GM23338 (cell line): Measurements from ENCODE around the gene PBX3. TPM values are rescaled to one million over a fixed set of nuclear protein-coding genes. Genes with fewer than 3 reads are reported as not detected.

Source experiments
- ATAC-seq: fragments of 200-7000 bp; cut with Tn5 transposase; 3 replicates; pipeline ENCODE4 v1.9.1; 2020
- DNase-seq: peaks from one replicate; pipeline ENCODE4 v3.0.0-alpha.2; 2015; ENCODE audit warnings: low spot score
- H2AFZ ChIP-seq: fragments of 200-600 bp; sonication (generic); 2 replicates; pipeline ENCODE4 v1.8.0; 2016; ENCODE audit warnings: antibody characterized with exemption, mild to moderate bottlenecking, moderate library complexity
- H3F3A ChIP-seq: fragments of 200-600 bp; sonication (generic); replicated peaks from 2 replicates; pipeline ENCODE4 v1.8.0; 2017; ENCODE audit warnings: antibody characterized with exemption, mixed run types, low read depth
- H3K27ac ChIP-seq: fragments of 200-600 bp; sonication (generic); 2 replicates; pipeline ENCODE4 v1.6.1; 2016; ENCODE audit warnings: low read depth
- H3K27me3 ChIP-seq: fragments of 200-600 bp; sonication (generic); 2 replicates; pipeline ENCODE4 v1.8.0; 2016; ENCODE audit warnings: mild to moderate bottlenecking, mixed run types, moderate library complexity; ENCODE audit not compliant: insufficient read depth
- H3K36me3 ChIP-seq: fragments of 200-600 bp; sonication (generic); 2 replicates; pipeline ENCODE4 v1.8.0; 2016; ENCODE audit warnings: mild to moderate bottlenecking; ENCODE audit not compliant: insufficient read depth
- H3K4me1 ChIP-seq: fragments of 200-600 bp; sonication (generic); 2 replicates; pipeline ENCODE4 v1.8.0; 2016; ENCODE audit warnings: mild to moderate bottlenecking, moderate library complexity; ENCODE audit not compliant: insufficient read depth
- H3K4me2 ChIP-seq: fragments of 200-600 bp; sonication (generic); 2 replicates; pipeline ENCODE4 v1.7.1; 2017; ENCODE audit warnings: mixed run types
- H3K4me3 ChIP-seq: fragments of 200-600 bp; sonication (generic); 2 replicates; pipeline ENCODE4 v1.6.1; 2016; ENCODE audit warnings: mixed run types
- H3K79me2 ChIP-seq: fragments of 200-600 bp; sonication (generic); replicated peaks from 2 replicates; pipeline ENCODE4 v1.8.0; 2017; ENCODE audit warnings: mild to moderate bottlenecking; ENCODE audit not compliant: insufficient read depth
- H3K9me2 ChIP-seq: fragments of 200-600 bp; sonication (generic); 2 replicates; pipeline ENCODE4 v1.8.0; 2017; ENCODE audit not compliant: insufficient read depth
- H4K20me1 ChIP-seq: fragments of 200-600 bp; sonication (generic); replicated peaks from 2 replicates; pipeline ENCODE4 v1.8.0; 2017; ENCODE audit warnings: mild to moderate bottlenecking; ENCODE audit not compliant: insufficient read depth
- H3K27ac Mint-ChIP-seq: 2 replicates; pipeline ENCODE4 v1.8.0; 2020; ENCODE audit warnings: inconsistent platforms, mild to moderate bottlenecking, moderate library complexity, mixed read lengths
- H3K27me3 Mint-ChIP-seq: 3 replicates; pipeline ENCODE4 v1.8.0; 2022; ENCODE audit warnings: low read depth, mild to moderate bottlenecking, moderate library complexity, mixed read lengths, inconsistent platforms; ENCODE audit not compliant: insufficient read depth, poor library complexity
- H3K36me3 Mint-ChIP-seq: 3 replicates; pipeline ENCODE4 v1.8.0; 2021; ENCODE audit warnings: low read depth, mild to moderate bottlenecking, inconsistent platforms, moderate library complexity, mixed read lengths
- H3K4me1 Mint-ChIP-seq: 3 replicates; pipeline ENCODE4 v1.8.0; 2020; ENCODE audit warnings: mild to moderate bottlenecking, inconsistent platforms, mixed read lengths
- H3K4me3 Mint-ChIP-seq: 3 replicates; pipeline ENCODE4 v1.8.0; 2021; ENCODE audit warnings: moderate library complexity, mild to moderate bottlenecking, inconsistent platforms, mixed read lengths
- H3K9me3 Mint-ChIP-seq: 3 replicates; pipeline ENCODE4 v1.8.0; 2020; ENCODE audit warnings: moderate library complexity, mild to moderate bottlenecking, inconsistent platforms, mixed read lengths
- CREB1 ChIP-seq: fragments of 250-450 bp; sonication (Bioruptor Pico); IDR thresholded peaks from 2 replicates; pipeline ENCODE4 v1.5.0; 2020; ENCODE audit warnings: low read depth, mild to moderate bottlenecking, moderate library complexity
- CTCF ChIP-seq, 2 experiments: fragments of 200-600 bp in 1 of 2; sonication (generic) in 1 of 2; conservative IDR thresholded peaks; 2 replicates each; pipeline versions ENCODE4 v1.5.1 to v1.6.1; 2016 to 2017; ENCODE audit warnings: antibody characterized with exemption in 2 of 2, low read depth in 2 of 2, mild to moderate bottlenecking in 2 of 2, moderate library complexity in 1 of 2
- ETS1 ChIP-seq: IDR thresholded peaks from 2 replicates; pipeline ENCODE4 v1.6.1; 2016; ENCODE audit warnings: antibody characterized with exemption
- EZH2 ChIP-seq: fragments of 200-600 bp; sonication (generic); IDR thresholded peaks from one replicate; pipeline ENCODE4 v1.8.0; 2017; ENCODE audit warnings: antibody characterized with exemption, mild to moderate bottlenecking, low read depth; ENCODE audit not compliant: unreplicated experiment
- EZH2phosphoT487 ChIP-seq: fragments of 200-600 bp; sonication (generic); IDR thresholded peaks from one replicate; pipeline ENCODE4 v1.8.1; 2018; ENCODE audit warnings: antibody characterized with exemption; ENCODE audit not compliant: unreplicated experiment
- JUNB ChIP-seq: IDR thresholded peaks from one replicate; pipeline ENCODE4 v1.6.1; 2016; ENCODE audit warnings: antibody characterized with exemption; ENCODE audit not compliant: unreplicated experiment
- NANOG ChIP-seq: IDR thresholded peaks from 2 replicates; pipeline ENCODE4 v1.6.1; 2016; ENCODE audit warnings: antibody characterized with exemption, borderline replicate concordance
- POLR2AphosphoS5 ChIP-seq: IDR thresholded peaks from 2 replicates; pipeline ENCODE4 v1.6.1; 2016; ENCODE audit warnings: antibody characterized with exemption, low read depth
- REST ChIP-seq: IDR thresholded peaks from one replicate; pipeline ENCODE4 v1.6.1; 2018; ENCODE audit warnings: antibody characterized with exemption; ENCODE audit not compliant: unreplicated experiment
- STAT1 ChIP-seq: IDR thresholded peaks from one replicate; pipeline ENCODE4 v1.6.1; 2016; ENCODE audit warnings: antibody characterized with exemption; ENCODE audit not compliant: unreplicated experiment
- ZNF114 ChIP-seq: fragments of 250-450 bp; sonication (Bioruptor Pico); IDR thresholded peaks from 2 replicates; pipeline ENCODE4 v1.5.0; 2020; ENCODE audit warnings: mild to moderate bottlenecking, moderate library complexity
- ZNF331 ChIP-seq: fragments of 250-450 bp; sonication (Bioruptor Pico); IDR thresholded peaks from 2 replicates; pipeline ENCODE4 v1.5.0; 2020; ENCODE audit warnings: low read depth, mild to moderate bottlenecking, moderate library complexity
- polyA plus RNA-seq: library from polyadenylated mRNA; unstranded; fragments of >200 nt; fragmentation: Nextera tagmentation; extraction: Ambion mirVana; gene quantifications from 2 replicates; pipeline ENCODE4 v1.2.1, GENCODE V29; 2016
- total RNA-seq: library from RNA; depleted of rRNA; stranded (reverse); fragments of >200 nt; shearing (Covaris generic); gene quantifications from 2 replicates; pipeline ENCODE4 v1.2.3, GENCODE V29; 2014

Gene PBX3
- total and polyA plus RNA-seq, 2 experiments from 2014 or later: 28.9 to 50.5 TPM

GRCh38 chr9:125835655-125836054, 88.5 kb downstream of the PBX3 start:
- H3K27ac ChIP-seq: no peak overlapping the region
- no peak overlapping the region for H3K4me2 ChIP-seq
- H2AFZ ChIP-seq: no peak overlapping the region
- peaks cover 71% of the 10 kb centered on the region for H3K79me2 ChIP-seq
- H3K4me1 ChIP-seq: no peaks in the 10 kb centered on the region
- no peak for TF ChIP-seq ZNF114
- no peak for TF ChIP-seq POLR2AphosphoS5
- TF ChIP-seq EZH2: no peak
- H3K4me1 Mint-ChIP-seq: peaks cover 7% of the 10 kb centered on the region; the same call in 2 of the 3 replicates
- H3K4me3 ChIP-seq: no peak overlapping the region
- ATAC-seq: no peak
- H3K36me3 ChIP-seq: no peaks in the 10 kb centered on the region
- no peaks in the 10 kb centered on the region for H3K9me3 Mint-ChIP-seq
- no peaks in the 10 kb centered on the region for H3K27me3 Mint-ChIP-seq
- H3K9me2 ChIP-seq: no peaks in the 10 kb centered on the region
- no peaks in the 10 kb centered on the region for H3F3A ChIP-seq
- no peaks in the 10 kb centered on the region for H3K27me3 ChIP-seq
- no peak overlapping the region for H3K27ac Mint-ChIP-seq
- H3K36me3 Mint-ChIP-seq: no peaks in the 10 kb centered on the region
- H3K4me3 Mint-ChIP-seq: no peak overlapping the region
- no peak for DNase-seq
- H4K20me1 ChIP-seq: 0 out of 2 replicates have a peak, but pooled peaks cover 3% of the 10 kb centered on the region

GRCh38 chr9:125839317-125839716, 92.1 kb downstream of the PBX3 start:
- Mint-ChIP-seq H3K4me1 (peaks cover 35% of the 10 kb centered on the region), H3K27ac (peak overlapping the region; percentile 43), H3K4me3 (no peak overlapping the region), H3K27me3 (no peaks in the 10 kb centered on the region), H3K36me3 (no peaks in the 10 kb centered on the region), H3K9me3 (no peaks in the 10 kb centered on the region)
- Histone ChIP-seq H3K36me3 (no peaks in the 10 kb centered on the region), H3F3A (no peaks in the 10 kb centered on the region), H4K20me1 (no peaks in the 10 kb centered on the region), H3K4me2 (no peak overlapping the region), H3K4me3 (no peak overlapping the region), H3K4me1 (peaks cover 25% of the 10 kb centered on the region), H3K27me3 (no peaks in the 10 kb centered on the region), H3K9me2 (no peaks in the 10 kb centered on the region), H2AFZ (no peak overlapping the region), H3K79me2 (peaks cover 82% of the 10 kb centered on the region), H3K27ac (no peak overlapping the region)
- no peak for DNase-seq
- no peak for ATAC-seq
- no peak for TF ChIP-seq REST
- TF ChIP-seq EZH2: no peak
- TF ChIP-seq NANOG: no peak
- TF ChIP-seq ZNF331: no peak
- no peak for TF ChIP-seq POLR2AphosphoS5
- TF ChIP-seq EZH2phosphoT487: no peak
- no peak for TF ChIP-seq ZNF114
- TF ChIP-seq CREB1 (CRISPR knock-in tag): no peak
- TF ChIP-seq CTCF (conservative IDR thresholded peaks at IDR 0.05; ENCODE audit: low read depth in 2 of 2): no peak
- TF ChIP-seq ETS1: no peak
- TF ChIP-seq STAT1: no peak
- no peak for TF ChIP-seq JUNB
